ENCODE data around the gene FAM53A. TPM values are rescaled to one million over a fixed set of nuclear protein-coding genes. Genes with fewer than 3 reads are reported as not detected.

Gene FAM53A
- total RNA-seq, 4 donors from 2014 or later: 1.3 to 3.2 TPM; not detected in 2

DNA sequence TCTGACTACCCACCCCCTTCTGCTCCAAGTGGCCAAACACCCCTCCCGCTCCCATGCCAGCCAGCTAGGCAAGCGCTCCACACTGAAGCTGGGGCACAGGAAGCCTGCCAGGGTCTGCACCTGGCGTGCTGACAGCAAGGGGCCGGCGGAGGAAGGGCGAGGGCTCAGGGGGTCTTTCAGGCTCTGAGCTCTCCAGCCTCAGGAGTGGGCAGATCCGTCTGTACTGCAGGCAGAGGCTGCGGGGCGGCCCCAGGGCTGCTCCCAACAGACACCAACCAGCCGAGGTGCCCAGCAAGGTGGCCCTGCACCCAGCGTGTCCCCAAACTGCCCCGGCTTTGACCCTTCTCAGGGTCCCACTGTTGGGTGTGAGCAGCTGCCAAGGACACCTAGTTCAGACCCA, 14.8 kb downstream of the FAM53A start:
- intact Hi-C loops (cut with DNase I; ENCODE audit: low total_unique reads): no loop called here
- Histone ChIP-seq H3K27ac (no peak overlapping the region), H3K9me3 (no peaks in the 10 kb centered on the region), H3K27me3 (no peaks in the 10 kb centered on the region), H3K4me3 (no peak overlapping the region), H3K36me3 (no peaks in the 10 kb centered on the region), H3K4me1 (no peaks in the 10 kb centered on the region)
- no peak for DNase-seq
- no peak for TF ChIP-seq POLR2A (IDR thresholded peaks at IDR 0.05)
- TF ChIP-seq, protein P1, sequence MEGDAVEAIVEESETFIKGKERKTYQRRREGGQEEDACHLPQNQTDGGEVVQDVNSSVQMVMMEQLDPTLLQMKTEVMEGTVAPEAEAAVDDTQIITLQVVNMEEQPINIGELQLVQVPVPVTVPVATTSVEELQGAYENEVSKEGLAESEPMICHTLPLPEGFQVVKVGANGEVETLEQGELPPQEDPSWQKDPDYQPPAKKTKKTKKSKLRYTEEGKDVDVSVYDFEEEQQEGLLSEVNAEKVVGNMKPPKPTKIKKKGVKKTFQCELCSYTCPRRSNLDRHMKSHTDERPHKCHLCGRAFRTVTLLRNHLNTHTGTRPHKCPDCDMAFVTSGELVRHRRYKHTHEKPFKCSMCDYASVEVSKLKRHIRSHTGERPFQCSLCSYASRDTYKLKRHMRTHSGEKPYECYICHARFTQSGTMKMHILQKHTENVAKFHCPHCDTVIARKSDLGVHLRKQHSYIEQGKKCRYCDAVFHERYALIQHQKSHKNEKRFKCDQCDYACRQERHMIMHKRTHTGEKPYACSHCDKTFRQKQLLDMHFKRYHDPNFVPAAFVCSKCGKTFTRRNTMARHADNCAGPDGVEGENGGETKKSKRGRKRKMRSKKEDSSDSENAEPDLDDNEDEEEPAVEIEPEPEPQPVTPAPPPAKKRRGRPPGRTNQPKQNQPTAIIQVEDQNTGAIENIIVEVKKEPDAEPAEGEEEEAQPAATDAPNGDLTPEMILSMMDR (IDR thresholded peaks at IDR 0.05): no peak

DNA sequence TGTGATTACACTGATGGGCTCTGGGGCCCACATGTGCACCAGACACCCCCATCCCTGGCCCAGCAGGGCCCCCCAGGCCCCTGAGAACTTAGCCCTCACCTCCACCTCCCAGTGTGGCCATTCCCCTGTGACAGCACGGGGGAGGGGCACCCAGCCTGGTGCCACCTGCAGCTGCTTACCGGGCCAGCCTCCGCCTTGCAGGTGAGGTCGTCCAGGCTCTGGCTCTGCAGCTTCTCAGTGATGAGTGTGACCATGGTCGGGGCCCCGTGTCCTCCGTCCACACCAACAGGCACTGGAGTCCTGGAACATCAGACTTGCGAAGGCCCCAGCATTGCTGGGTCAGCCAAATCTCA, 15.6 kb downstream of the FAM53A start:
- TF ChIP-seq, protein P1 (IDR thresholded peaks at IDR 0.05): no peak
- no peak for TF ChIP-seq POLR2A (IDR thresholded peaks at IDR 0.05)
- Histone ChIP-seq H3K4me3 (no peak overlapping the region), H3K27ac (no peak overlapping the region), H3K4me1 (no peaks in the 10 kb centered on the region), H3K9me3 (no peaks in the 10 kb centered on the region), H3K27me3 (no peaks in the 10 kb centered on the region), H3K36me3 (no peaks in the 10 kb centered on the region)
- intact Hi-C loops (cut with DNase I; ENCODE audit: low total_unique reads): no loop called here
- no peak for DNase-seq

DNA sequence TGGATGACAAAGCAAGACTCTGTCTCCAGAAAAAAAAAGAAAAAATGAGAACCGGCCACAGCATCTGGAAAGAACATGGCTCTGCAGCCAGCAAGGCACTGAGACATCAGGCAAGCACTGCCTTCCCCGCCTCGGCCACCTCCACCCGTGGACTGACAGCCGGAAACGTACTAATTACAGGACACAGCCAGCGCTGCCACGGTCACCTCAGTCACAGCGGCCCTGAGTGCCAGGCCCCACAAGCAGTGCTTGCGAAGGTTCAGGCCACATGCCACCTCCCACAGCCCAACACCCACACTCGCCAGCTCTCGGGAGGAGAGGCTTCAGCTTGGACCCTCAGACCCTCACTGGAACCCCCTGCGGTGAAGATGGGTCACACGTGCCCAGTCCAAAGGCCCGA, 16.8 kb downstream of the FAM53A start:
- no peak for DNase-seq
- Histone ChIP-seq H3K27ac (no peak overlapping the region), H3K4me3 (no peak overlapping the region), H3K9me3 (no peaks in the 10 kb centered on the region), H3K36me3 (no peaks in the 10 kb centered on the region), H3K27me3 (no peaks in the 10 kb centered on the region), H3K4me1 (no peaks in the 10 kb centered on the region)
- TF ChIP-seq, protein P1 (IDR thresholded peaks at IDR 0.05): no peak
- TF ChIP-seq POLR2A (IDR thresholded peaks at IDR 0.05): no peak
- intact Hi-C loops (cut with DNase I; ENCODE audit: low total_unique reads): no loop called here

DNA sequence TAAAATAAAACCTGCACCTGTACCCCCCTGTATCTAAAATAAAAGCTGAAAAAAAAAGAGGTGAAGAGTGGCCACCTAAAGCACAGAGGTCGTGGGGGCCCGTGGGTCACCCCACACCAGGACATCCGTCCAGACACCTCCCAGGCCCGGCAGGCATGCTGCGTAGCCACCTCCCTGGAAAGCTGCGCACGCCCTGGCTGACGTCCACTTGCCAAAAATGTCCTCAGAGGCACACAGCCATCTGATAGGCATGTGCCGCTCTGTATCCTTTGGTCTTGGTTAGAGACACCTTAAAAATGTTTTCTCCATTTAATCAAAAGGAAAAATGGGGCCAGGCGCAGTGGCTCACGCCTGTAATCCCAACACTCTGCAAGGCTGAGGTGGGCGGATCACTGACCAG, 17.7 kb downstream of the FAM53A start:
- Histone ChIP-seq H3K4me3 (no peak overlapping the region), H3K27ac (no peak overlapping the region), H3K36me3 (no peaks in the 10 kb centered on the region), H3K27me3 (no peaks in the 10 kb centered on the region), H3K4me1 (no peaks in the 10 kb centered on the region), H3K9me3 (no peaks in the 10 kb centered on the region)
- DNase-seq: no peak
- intact Hi-C loops (cut with DNase I; ENCODE audit: low total_unique reads): no loop called here
- TF ChIP-seq, protein P1 (IDR thresholded peaks at IDR 0.05): no peak
- TF ChIP-seq POLR2A (IDR thresholded peaks at IDR 0.05): no peak

DNA sequence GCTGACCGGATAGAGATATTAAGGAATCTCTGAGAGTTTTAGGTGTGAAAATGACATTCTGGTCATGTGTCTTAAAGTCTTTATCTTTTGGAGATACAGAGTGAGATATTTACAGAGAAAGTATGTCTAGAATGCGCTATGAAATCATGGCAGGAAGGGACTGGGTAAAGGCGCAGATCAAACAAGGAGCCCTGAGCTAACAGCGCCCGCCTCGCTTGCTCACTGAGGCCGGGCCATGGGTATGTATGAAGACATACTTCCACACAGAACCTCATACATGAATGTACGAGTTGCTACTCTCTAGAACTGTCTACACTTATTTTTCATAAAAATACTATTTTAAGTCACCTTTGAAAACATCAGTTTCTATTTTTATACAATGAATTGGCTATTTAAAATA, 20.0 kb downstream of the FAM53A start:
- no peaks in the 10 kb centered on the region for H3K27me3 ChIP-seq
- H3K4me3 ChIP-seq: no peak overlapping the region
- no peak for DNase-seq
- intact Hi-C loops (cut with DNase I; ENCODE audit: low total_unique reads): no loop called here
- no peak for TF ChIP-seq POLR2A (IDR thresholded peaks at IDR 0.05)
- TF ChIP-seq, protein P1 (IDR thresholded peaks at IDR 0.05): no peak
- no peak overlapping the region for H3K27ac ChIP-seq
- H3K9me3 ChIP-seq: no peaks in the 10 kb centered on the region
- H3K36me3 ChIP-seq: no peaks in the 10 kb centered on the region
- no peaks in the 10 kb centered on the region for H3K4me1 ChIP-seq
